NCI-H226 (cell line): ENCODE data around the gene NAB1.
"Not testable (repeated sequence)": the region's sequence is repeated elsewhere in the genome, so short reads cannot be mapped to it uniquely, and the experiment has no call there.

Experiments
- DNase-seq: peaks from one replicate; pipeline ENCODE4 v3.0.0-alpha.2; 2015

Gene NAB1

GRCh38 chr2:190674966-190675650 is 26.2 kb downstream of the NAB1 start:
- no peak for DNase-seq

- no peak for DNase-seq
These were observed 28.4 kb downstream of the NAB1 start for GRCh38 chr2:190677255-190677654.

- peak; percentile 94 for DNase-seq
These were observed 29.7 kb downstream of the NAB1 start for GRCh38 chr2:190678444-190679162.

- no peak for DNase-seq
These were observed 30.5 kb downstream of the NAB1 start for GRCh38 chr2:190679391-190679790.

GRCh38 chr2:190679813-190680591 is 31.1 kb downstream of the NAB1 start:
- peak; percentile 31 for DNase-seq

- peak; percentile 67 for DNase-seq
These were observed 33.3 kb downstream of the NAB1 start for GRCh38 chr2:190682168-190682567.

GRCh38 chr2:190683802-190684201 is 34.9 kb downstream of the NAB1 start:
- DNase-seq: no peak

- DNase-seq: no peak
These were observed 36.0 kb downstream of the NAB1 start for GRCh38 chr2:190684931-190685330.

GRCh38 chr2:190685333-190685732 is 36.5 kb downstream of the NAB1 start:
- DNase-seq: no peak

- DNase-seq: no peak
These were observed 44.8 kb downstream of the NAB1 start for GRCh38 chr2:190693533-190694232.

- DNase-seq: no peak
These were observed 45.6 kb downstream of the NAB1 start for GRCh38 chr2:190694479-190694878.

- no peak for DNase-seq
These were observed 46.9 kb downstream of the NAB1 start for GRCh38 chr2:190695739-190696138.

GRCh38 chr2:190696792-190697398 is 48.0 kb downstream of the NAB1 start:
- no peak for DNase-seq

- no peak for DNase-seq
These were observed 48.5 kb downstream of the NAB1 start for GRCh38 chr2:190697421-190697820.

- no peak for DNase-seq
These were observed 50.0 kb downstream of the NAB1 start for GRCh38 chr2:190698895-190699294.

GRCh38 chr2:190701586-190701985 is 52.7 kb downstream of the NAB1 start:
- DNase-seq: no peak

- DNase-seq: no peak
These were observed 56.4 kb downstream of the NAB1 start for GRCh38 chr2:190705280-190705679.

- no peak for DNase-seq
These were observed 58.8 kb downstream of the NAB1 start for GRCh38 chr2:190707726-190708125.

- not testable (repeated sequence) for DNase-seq
These were observed 59.8 kb downstream of the NAB1 start for GRCh38 chr2:190708650-190709049.

GRCh38 chr2:190711069-190711468 is 62.2 kb downstream of the NAB1 start:
- no peak for DNase-seq

GRCh38 chr2:190713471-190713870 is 64.6 kb downstream of the NAB1 start:
- peak; percentile 31 for DNase-seq

- peak; percentile 49 for DNase-seq
These were observed 66.1 kb downstream of the NAB1 start for GRCh38 chr2:190714958-190715357.
